Lung (tissue), 12 donors: ENCODE data around the gene ITGB8. TPM values are rescaled to one million over a fixed set of nuclear protein-coding genes. Genes with fewer than 3 reads are reported as not detected.

Experiments
- ATAC-seq: fragments of 200-7000 bp; cut with Tn5 transposase; one replicate; pipeline ENCODE4 v1.9.1; 2020; ENCODE audit warnings: moderate number of reproducible peaks; ENCODE audit not compliant: insufficient read depth, low FRiP score
- DNase-seq, 3 donors: peaks; one replicate each; pipeline ENCODE4 v3.0.0-alpha.2; 2013 to 2017
- H3K27ac ChIP-seq, 2 donors: one replicate each; pipeline ENCODE4 v1.5.1; 2013; ENCODE audit warnings: mild to moderate bottlenecking in 2 of 2, moderate library complexity in 2 of 2, control low read depth in 1 of 2, inconsistent platforms in 1 of 2, low read depth in 1 of 2, low read length in 1 of 2
- H3K27me3 ChIP-seq, 3 donors: one replicate each; pipeline ENCODE4 v1.5.1; 2013; ENCODE audit warnings: low read length in 2 of 3; ENCODE audit not compliant: control insufficient read depth in 3 of 3, insufficient read depth in 3 of 3
- H3K36me3 ChIP-seq, 4 donors: one replicate each; pipeline ENCODE4 v1.5.1; 2013; ENCODE audit warnings: low read length in 4 of 4, mild to moderate bottlenecking in 1 of 4, moderate library complexity in 1 of 4; ENCODE audit not compliant: control insufficient read depth in 4 of 4, insufficient read depth in 4 of 4
- H3K4me1 ChIP-seq, 5 donors: one replicate each; pipeline ENCODE4 v1.5.1; 2013; ENCODE audit warnings: low read length in 5 of 5, mild to moderate bottlenecking in 2 of 5, moderate library complexity in 1 of 5; ENCODE audit not compliant: control insufficient read depth in 5 of 5, insufficient read depth in 5 of 5
- H3K4me3 ChIP-seq: one replicate; pipeline ENCODE4 v1.5.1; 2013; ENCODE audit warnings: mild to moderate bottlenecking, control low read depth, moderate library complexity
- H3K9ac ChIP-seq, 2 donors: one replicate each; pipeline ENCODE4 v1.5.1; 2013; ENCODE audit warnings: low read length in 2 of 2, control low read depth in 1 of 2; ENCODE audit not compliant: insufficient read depth in 1 of 2
- H3K9me3 ChIP-seq, 4 donors: one replicate each; pipeline ENCODE4 v1.5.1; 2013; ENCODE audit warnings: low read length in 3 of 4, mild to moderate bottlenecking in 1 of 4, moderate library complexity in 1 of 4; ENCODE audit not compliant: control insufficient read depth in 4 of 4, insufficient read depth in 3 of 4
- WGBS, 2 donors: extraction: QIAGEN DNeasy Blood & Tissue Kit; methylation state at CpG; one replicate each; pipeline ENCODE4 v1.1.7; 2013; 5-methylcytosine and 5-hydroxymethylcytosine counted together
- polyA plus RNA-seq, 2 donors: library from polyadenylated mRNA; stranded (reverse); fragments of 200-250 nt; gene quantifications; one replicate each; pipeline ENCODE4 v1.2.1, GENCODE V29; 2013
- total RNA-seq, 2 donors: library from RNA; depleted of rRNA in 1 of 2; stranded (reverse); fragments of >200 nt in 1 of 2; gene quantifications; one replicate each; pipeline ENCODE4 v1.2.1, GENCODE V29; 2014 to 2021
- TF ChIP-seq, protein P1 (sequence below): IDR thresholded peaks from 2 replicates; pipeline ENCODE4 v1.5.1; 2012; ENCODE audit warnings: mild to moderate bottlenecking; ENCODE audit errors: control extremely low read depth, extremely low read depth
- donor health status: control.
- donor health status: control.
- donor health status: Bipolar disorder and iron deficiency.
- donor health status: healthy.
- donor health status: DM: yes; HTN: yes; CAD: no.

Gene ITGB8
- total and polyA plus RNA-seq, 4 donors, result 1.5 to 29.7 (median 15.2) TPM

GRCh38 chr7:20444030-20444800, 113.5 kb downstream of the ITGB8 start:
- DNase-seq, result peak in 1 of 3 donors; percentile 5
- ATAC-seq, result no peak
- Histone ChIP-seq H3K9me3 (no peaks in the 10 kb centered on the region), H3K27me3 (no peaks in the 10 kb centered on the region), H3K9ac (no peak overlapping the region), H3K36me3 (no peaks in the 10 kb centered on the region), H3K4me1 (no peaks in the 10 kb centered on the region), H3K27ac (no peak overlapping the region), H3K4me3 (no peak overlapping the region)
- TF ChIP-seq, protein P1, sequence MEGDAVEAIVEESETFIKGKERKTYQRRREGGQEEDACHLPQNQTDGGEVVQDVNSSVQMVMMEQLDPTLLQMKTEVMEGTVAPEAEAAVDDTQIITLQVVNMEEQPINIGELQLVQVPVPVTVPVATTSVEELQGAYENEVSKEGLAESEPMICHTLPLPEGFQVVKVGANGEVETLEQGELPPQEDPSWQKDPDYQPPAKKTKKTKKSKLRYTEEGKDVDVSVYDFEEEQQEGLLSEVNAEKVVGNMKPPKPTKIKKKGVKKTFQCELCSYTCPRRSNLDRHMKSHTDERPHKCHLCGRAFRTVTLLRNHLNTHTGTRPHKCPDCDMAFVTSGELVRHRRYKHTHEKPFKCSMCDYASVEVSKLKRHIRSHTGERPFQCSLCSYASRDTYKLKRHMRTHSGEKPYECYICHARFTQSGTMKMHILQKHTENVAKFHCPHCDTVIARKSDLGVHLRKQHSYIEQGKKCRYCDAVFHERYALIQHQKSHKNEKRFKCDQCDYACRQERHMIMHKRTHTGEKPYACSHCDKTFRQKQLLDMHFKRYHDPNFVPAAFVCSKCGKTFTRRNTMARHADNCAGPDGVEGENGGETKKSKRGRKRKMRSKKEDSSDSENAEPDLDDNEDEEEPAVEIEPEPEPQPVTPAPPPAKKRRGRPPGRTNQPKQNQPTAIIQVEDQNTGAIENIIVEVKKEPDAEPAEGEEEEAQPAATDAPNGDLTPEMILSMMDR, result no peak
- 65 to 78% methylated on average over 2 of the region's 2 CpGs for WGBS, 2 donors

DNA sequence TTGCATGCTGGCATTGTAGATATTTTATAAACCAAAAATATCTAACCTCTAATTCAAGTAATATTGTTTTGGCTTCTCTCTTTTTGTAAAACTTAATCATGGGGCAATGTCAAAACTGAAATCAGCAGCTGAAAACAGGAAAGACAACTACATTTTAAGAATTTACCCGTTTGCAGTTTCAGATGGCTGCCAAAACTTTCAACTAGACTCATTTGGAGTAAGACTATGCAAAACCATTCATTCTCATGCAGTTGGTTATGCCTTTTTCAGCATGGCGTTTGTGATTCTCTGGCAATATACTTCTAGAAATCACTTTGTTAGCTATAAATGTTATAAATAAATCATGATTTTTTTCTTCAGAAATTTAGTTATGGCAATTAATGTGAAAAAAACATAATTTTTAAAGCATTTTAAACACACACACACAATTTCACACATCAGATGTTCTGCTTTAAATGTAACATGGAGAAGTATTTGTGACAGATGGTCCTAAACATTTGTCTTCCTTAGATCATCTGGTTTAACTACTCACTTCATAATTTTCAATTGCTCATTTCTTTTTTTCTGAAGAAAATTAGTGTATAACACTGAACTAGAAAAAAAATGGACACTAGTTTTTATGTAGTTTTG, 116.4 kb downstream of the ITGB8 start:
- Histone ChIP-seq H3K9me3 (no peaks in the 10 kb centered on the region), H3K9ac (no peak overlapping the region), H3K27me3 (no peaks in the 10 kb centered on the region), H3K4me3 (no peak overlapping the region), H3K4me1 (no peaks in the 10 kb centered on the region), H3K36me3 (no peaks in the 10 kb centered on the region), H3K27ac (no peak overlapping the region)
- DNase-seq (no peak), ATAC-seq (no peak)
- TF ChIP-seq, protein P1, result no peak
- 44 to 45% methylated on average over 2 of the region's 2 CpGs for WGBS, 2 donors

DNA sequence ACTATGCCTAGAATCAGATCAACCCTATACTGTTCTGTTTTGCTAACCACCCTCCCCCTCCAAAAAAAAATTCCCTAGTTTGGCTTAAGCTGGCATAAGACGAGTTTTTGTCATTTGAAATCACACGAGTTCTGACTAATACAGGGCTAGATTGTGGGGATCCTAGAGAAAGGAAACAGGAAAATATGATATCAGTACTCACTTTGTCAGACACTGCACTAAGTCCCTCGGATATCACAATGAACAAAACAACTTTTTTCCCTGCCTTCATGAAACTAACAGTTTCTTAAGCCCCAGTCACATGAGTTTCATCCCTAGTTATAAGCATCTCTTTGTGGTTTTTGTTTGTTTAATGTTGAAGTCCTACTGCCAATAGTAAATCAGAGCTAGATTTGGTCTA, 118.5 kb downstream of the ITGB8 start:
- H3K27ac ChIP-seq, result no peak overlapping the region
- TF ChIP-seq, protein P1, result no peak
- no peaks in the 10 kb centered on the region for H3K4me1 ChIP-seq
- no peaks in the 10 kb centered on the region for H3K36me3 ChIP-seq
- no peak overlapping the region for H3K4me3 ChIP-seq
- no peak for ATAC-seq
- WGBS, 2 donors, result 63 to 77% methylated on average over 3 of the region's 3 CpGs
- no peaks in the 10 kb centered on the region for H3K9me3 ChIP-seq
- H3K27me3 ChIP-seq, result no peaks in the 10 kb centered on the region
- DNase-seq, result no peak
- no peak overlapping the region for H3K9ac ChIP-seq
